Cardiac septum (tissue), 1 donor: Measurements from ENCODE around the gene COX20. TPM values are rescaled to one million over a fixed set of nuclear protein-coding genes. Genes with fewer than 3 reads are reported as not detected.

Source experiments
- DNase-seq: peaks from one replicate; pipeline ENCODE4 v3.0.0-alpha.2; 2020; ENCODE audit warnings: low spot score
- intact Hi-C: fragments of 100-400 bp; cut with DNase I; formaldehyde crosslinking; loops from one replicate; pipeline ENCODE4 v1.14.0; 2022
- total RNA-seq: library from RNA; stranded (reverse); fragmentation: NEBNext Ultra II Directional; extraction: Animal tissue kit (Norgen Biotek cat#: 25700); gene quantifications from one replicate; pipeline ENCODE4 v1.2.1, GENCODE V29; 2021
- donor health status: DM: no; HTN: no; CAD: no.

The COX20 gene
- total RNA-seq, 1 donor from 2014 or later: 83.7 TPM

DNA sequence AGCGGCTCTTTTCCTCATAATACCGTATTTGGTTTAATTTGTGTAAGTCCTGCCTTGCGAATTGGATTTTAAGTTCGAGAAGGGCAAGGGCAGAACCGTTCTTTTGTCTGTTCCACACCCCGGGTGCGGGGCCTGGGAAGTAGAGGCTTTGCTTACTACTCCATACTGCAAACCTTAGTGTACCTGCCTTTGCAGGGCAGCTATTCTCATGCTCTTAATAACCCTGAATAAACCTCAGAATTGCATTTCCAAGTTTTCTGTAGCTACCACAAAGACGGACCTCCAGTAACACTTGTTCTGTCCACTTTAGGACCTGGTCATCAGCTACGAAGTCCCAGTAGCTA is 29.5 kb downstream of the COX20 start:
- intact Hi-C loops: loop anchor here (2.0 kb wide), 2 partner anchors 178 to 212 kb away; partner anchors contain the start of gene DESI2
- DNase-seq: no peak

GRCh38 chr1:244865820-244866219 is 30.4 kb downstream of the COX20 start:
- DNase-seq: no peak
- intact Hi-C loops: loop anchor here (2.0 kb wide), 2 partner anchors 177 to 213 kb away; partner anchors contain the start of gene DESI2

- DNase-seq: no peak
- intact Hi-C loops: no loop called here
Measured at GRCh38 chr1:244866355-244866754, 30.9 kb downstream of the COX20 start.

- DNase-seq: no peak
- intact Hi-C loops: no loop called here
Measured at GRCh38 chr1:244868484-244869363, 33.3 kb downstream of the COX20 start.

- intact Hi-C loops: no loop called here
- DNase-seq: no peak
Measured at GRCh38 chr1:244869364-244869827, 33.9 kb downstream of the COX20 start.

DNA sequence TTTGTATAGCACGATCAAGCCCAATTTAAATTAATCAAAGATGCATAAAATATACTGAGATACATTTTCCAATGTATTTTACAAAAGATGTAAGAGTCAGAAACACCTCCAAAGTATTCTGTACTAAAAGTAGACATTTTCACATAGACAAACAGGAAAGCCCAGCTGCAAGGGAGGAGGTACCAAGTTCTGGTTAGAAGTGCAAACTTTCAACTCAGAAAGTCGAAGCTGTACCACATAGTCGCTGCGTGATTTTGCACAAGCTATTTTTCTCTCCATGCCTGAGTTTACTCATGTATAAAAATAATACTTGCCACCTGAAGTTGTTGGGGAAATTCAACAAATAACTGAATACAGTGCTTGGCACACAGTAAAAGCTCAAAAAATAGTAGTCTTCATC is 34.5 kb downstream of the COX20 start:
- intact Hi-C loops: no loop called here
- DNase-seq: no peak

- DNase-seq: no peak
- intact Hi-C loops: no loop called here
Measured at GRCh38 chr1:244874974-244875579, 39.6 kb downstream of the COX20 start.

DNA sequence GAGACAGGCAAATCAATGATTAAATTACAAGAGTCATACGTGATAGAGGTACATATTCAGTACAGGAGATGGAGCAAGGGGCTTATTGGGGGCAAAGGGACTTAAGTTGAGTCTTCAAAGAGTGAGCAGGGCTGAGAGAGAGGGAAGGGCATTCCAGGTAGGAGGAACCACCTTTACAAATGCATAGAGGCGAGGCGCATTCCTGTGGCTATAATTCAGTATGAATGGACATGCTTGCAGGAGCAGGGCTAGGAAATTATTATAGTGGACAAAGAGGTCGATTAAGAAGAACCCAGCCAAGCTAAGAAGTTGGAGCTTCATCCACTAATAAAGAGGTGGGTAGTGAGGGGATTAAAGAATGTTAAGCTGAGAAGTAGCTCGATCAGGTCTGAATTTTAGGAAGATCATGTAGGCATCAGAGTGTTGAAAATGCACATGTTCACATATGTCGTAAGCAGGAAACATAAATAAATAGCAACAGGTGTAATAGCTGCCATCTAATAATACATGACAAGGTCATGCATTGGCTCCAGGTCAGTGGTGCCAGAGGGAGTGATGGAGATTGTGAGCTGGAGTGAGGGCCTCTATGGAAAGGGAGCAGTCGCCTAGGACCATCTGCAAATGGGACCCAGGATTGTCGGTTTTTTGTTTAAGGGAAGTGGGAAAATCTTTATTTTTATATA is 40.9 kb downstream of the COX20 start:
- DNase-seq: no peak
- intact Hi-C loops: no loop called here

GRCh38 chr1:244878681-244879080 is 43.2 kb downstream of the COX20 start:
- intact Hi-C loops: no loop called here
- no peak for DNase-seq

DNA sequence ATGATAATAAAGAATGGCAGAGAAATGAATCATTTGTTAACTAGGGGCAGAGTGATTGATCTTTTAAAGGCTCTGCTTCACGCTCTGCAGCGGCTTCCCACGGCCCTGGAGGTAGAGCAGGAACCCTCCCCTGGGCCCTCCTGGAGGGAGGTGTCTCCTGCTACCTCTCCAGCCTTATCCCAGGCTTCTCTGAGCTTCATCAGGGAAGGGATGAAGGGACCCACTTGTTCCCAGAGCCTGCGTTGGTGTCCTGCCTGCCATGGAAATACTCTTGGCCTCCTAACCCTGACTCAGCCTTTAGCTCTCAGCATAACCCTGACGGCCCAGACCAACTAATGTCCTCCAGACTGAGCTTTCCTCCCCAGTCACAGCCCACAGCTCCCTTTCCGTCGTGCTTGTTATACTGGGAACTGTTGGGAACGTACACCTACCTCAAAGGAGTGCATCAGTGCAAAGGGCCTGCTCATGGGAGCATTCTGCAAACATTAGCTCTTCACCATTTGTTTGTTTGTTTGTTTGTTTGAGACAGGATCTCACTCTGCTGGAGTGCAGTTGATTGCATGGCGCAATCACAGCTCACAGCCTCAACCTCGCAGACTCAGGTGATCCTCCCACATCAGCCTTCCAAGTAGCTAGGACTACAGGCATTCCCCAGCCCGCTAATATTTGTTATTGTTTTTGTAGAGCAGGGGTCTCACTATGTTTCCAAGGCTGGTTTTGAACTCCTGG is 46.3 kb downstream of the COX20 start:
- intact Hi-C loops: no loop called here

DNA sequence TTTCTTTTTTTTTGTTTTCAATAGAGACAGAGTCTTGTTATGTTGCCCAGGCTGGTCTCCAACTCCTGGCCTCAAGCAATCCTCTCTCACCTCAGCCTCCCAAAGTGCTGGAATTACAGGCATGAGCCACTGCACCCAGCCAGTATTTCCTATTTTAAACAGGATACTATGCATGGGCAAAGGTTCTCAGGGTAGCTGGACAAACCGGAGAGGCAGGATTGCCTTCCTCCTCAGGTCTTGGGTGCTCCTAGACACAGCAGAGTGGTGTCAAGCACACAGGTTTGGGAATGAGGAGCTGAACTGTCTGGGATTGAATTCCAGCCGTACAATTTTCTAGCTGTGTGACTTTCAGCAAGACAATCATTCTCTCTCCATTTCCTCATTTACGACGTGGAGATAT is 51.8 kb downstream of the COX20 start:
- DNase-seq: no peak
- intact Hi-C loops: no loop called here

More for the DNA sequence above, 46.3 kb downstream of the COX20 start:
- no peak for DNase-seq

DNA sequence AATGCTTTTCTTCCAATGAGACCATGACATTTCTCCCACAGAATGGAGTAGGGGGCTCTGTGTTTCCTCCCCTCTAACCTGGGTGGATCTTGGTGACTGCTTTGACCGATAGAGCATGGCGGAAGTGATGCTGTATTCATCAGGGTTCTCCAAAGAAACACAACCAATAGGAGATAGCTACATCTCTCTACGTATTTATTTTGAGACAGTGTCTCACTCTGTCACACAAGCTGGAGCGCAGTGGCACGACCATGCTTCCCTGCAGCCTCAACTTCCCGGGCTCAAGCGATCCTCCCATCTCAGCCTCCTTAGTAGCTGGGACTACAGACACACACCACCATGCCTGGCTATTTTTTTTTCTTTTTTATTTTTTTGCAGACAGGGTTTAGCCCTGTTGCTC is 58.4 kb downstream of the COX20 start:
- intact Hi-C loops: no loop called here

More for the DNA sequence above, 58.4 kb downstream of the COX20 start:
- DNase-seq: no peak

Other genes with a start within 250 kb of the COX20 start
- gene DESI2, start 182.5 kb upstream of the COX20 start, total RNA-seq: 23.0 TPM
- gene HNRNPU, start 28.9 kb downstream of the COX20 start, total RNA-seq: 192 TPM